ENCODE measurements around the gene BMERB1. TPM values are rescaled to one million over a fixed set of nuclear protein-coding genes. Genes with fewer than 3 reads are reported as not detected.

The BMERB1 gene
- total and polyA plus RNA-seq, 4 donors: 5.6 to 33.3 (median 9.0) TPM

GRCh38 chr16:15572329-15573001, 138.1 kb downstream of the BMERB1 start:
- peaks cover 4 to 41% (median 22%) of the 10 kb centered on the region in 4 donors for H3K4me1 ChIP-seq (ENCODE audit: control insufficient read depth in 4 of 4, insufficient read depth in 4 of 4, low read length in 3 of 4)
- TF ChIP-seq RXRA (IDR thresholded peaks at IDR 0.05) (peak; percentile 14 to 70), SP1 (IDR thresholded peaks at IDR 0.05) (peak; percentile 68), HNF4G (IDR thresholded peaks at IDR 0.05) (peak; percentile 71), CTCF (IDR thresholded peaks at IDR 0.05; ENCODE audit: low read depth, low read length, missing input control) (no peak), YY1 (IDR thresholded peaks at IDR 0.05) (peak; percentile 45), JUND (IDR thresholded peaks at IDR 0.05) (peak in 1 of 2 donors; percentile 48), NR2F2 (IDR thresholded peaks at IDR 0.05) (peak; percentile 12), HNF4A (conservative IDR thresholded peaks at IDR 0.05) (peak; percentile 80 to 83), RAD21 (IDR thresholded peaks at IDR 0.05) (peak; percentile 10 to 17), EGR1 (IDR thresholded peaks at IDR 0.05; ENCODE audit: low read depth in 2 of 2) (no peak)
- TF ChIP-seq, protein P1, sequence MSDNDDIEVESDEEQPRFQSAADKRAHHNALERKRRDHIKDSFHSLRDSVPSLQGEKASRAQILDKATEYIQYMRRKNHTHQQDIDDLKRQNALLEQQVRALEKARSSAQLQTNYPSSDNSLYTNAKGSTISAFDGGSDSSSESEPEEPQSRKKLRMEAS (IDR thresholded peaks at IDR 0.05): peak; percentile 14
- TF ChIP-seq, protein P2, sequence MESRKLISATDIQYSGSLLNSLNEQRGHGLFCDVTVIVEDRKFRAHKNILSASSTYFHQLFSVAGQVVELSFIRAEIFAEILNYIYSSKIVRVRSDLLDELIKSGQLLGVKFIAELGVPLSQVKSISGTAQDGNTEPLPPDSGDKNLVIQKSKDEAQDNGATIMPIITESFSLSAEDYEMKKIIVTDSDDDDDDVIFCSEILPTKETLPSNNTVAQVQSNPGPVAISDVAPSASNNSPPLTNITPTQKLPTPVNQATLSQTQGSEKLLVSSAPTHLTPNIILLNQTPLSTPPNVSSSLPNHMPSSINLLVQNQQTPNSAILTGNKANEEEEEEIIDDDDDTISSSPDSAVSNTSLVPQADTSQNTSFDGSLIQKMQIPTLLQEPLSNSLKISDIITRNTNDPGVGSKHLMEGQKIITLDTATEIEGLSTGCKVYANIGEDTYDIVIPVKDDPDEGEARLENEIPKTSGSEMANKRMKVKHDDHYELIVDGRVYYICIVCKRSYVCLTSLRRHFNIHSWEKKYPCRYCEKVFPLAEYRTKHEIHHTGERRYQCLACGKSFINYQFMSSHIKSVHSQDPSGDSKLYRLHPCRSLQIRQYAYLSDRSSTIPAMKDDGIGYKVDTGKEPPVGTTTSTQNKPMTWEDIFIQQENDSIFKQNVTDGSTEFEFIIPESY (IDR thresholded peaks at IDR 0.05): no peak
- H3K36me3 ChIP-seq (ENCODE audit: control insufficient read depth in 4 of 4, insufficient read depth in 3 of 4, low read depth in 1 of 4, low read length in 3 of 4): peaks cover 0 to 4% (median 3%) of the 10 kb centered on the region in 4 donors
- H3K27ac ChIP-seq (ENCODE audit: low read depth in 1 of 2, low read length in 2 of 2): peak overlapping the region; percentile 23 to 47
- no peak for DNase-seq (ENCODE audit: low spot score)
- WGBS: 35% methylated on average over 9 of the region's 9 CpGs
- no peaks in the 10 kb centered on the region for H3K9me3 ChIP-seq (ENCODE audit: control insufficient read depth in 4 of 4, low read length in 3 of 4)
- no peak overlapping the region for H3K9ac ChIP-seq (ENCODE audit: low read depth in 1 of 2, low read length in 2 of 2)
- H3K4me3 ChIP-seq (ENCODE audit: low read depth in 1 of 3, low read length in 3 of 3): no peak overlapping the region
- no peaks in the 10 kb centered on the region for H3K27me3 ChIP-seq (ENCODE audit: control insufficient read depth in 4 of 4, insufficient read depth in 4 of 4, low read length in 3 of 4)

DNA sequence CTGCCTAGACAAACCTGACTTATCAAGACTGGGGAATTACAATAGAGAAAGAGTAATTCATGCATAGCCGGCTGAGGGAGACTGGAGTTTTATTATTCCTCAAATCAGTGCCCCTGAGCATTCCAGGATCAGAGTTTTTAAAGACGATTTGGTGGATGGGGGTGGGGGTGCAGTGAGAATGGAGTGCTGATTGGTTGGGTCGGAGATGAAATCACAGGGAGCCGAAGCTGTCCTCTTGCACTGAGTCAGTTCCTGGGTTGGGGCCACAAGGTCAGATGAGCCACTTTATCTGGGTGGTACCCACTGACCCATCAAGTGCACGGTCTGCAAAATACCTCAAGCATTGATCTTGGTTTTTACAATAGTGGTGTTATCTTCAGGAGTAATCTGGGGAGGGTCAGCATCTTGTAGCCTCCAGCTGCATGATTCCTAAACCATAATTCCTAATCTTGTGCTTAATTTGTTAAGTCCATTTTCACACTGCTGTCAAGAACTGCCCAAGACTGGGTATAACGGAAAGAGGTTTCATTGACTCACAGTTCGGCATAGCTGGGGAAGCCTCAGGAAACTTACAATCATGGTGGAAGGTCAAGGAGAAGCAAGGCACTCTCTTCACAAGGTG, 139.0 kb downstream of the BMERB1 start:
- TF ChIP-seq, protein P3, sequence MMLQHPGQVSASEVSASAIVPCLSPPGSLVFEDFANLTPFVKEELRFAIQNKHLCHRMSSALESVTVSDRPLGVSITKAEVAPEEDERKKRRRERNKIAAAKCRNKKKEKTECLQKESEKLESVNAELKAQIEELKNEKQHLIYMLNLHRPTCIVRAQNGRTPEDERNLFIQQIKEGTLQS (IDR thresholded peaks at IDR 0.05): no peak
- TF ChIP-seq, protein P4, sequence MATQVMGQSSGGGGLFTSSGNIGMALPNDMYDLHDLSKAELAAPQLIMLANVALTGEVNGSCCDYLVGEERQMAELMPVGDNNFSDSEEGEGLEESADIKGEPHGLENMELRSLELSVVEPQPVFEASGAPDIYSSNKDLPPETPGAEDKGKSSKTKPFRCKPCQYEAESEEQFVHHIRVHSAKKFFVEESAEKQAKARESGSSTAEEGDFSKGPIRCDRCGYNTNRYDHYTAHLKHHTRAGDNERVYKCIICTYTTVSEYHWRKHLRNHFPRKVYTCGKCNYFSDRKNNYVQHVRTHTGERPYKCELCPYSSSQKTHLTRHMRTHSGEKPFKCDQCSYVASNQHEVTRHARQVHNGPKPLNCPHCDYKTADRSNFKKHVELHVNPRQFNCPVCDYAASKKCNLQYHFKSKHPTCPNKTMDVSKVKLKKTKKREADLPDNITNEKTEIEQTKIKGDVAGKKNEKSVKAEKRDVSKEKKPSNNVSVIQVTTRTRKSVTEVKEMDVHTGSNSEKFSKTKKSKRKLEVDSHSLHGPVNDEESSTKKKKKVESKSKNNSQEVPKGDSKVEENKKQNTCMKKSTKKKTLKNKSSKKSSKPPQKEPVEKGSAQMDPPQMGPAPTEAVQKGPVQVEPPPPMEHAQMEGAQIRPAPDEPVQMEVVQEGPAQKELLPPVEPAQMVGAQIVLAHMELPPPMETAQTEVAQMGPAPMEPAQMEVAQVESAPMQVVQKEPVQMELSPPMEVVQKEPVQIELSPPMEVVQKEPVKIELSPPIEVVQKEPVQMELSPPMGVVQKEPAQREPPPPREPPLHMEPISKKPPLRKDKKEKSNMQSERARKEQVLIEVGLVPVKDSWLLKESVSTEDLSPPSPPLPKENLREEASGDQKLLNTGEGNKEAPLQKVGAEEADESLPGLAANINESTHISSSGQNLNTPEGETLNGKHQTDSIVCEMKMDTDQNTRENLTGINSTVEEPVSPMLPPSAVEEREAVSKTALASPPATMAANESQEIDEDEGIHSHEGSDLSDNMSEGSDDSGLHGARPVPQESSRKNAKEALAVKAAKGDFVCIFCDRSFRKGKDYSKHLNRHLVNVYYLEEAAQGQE (IDR thresholded peaks at IDR 0.05): no peak
- TF ChIP-seq HNF4G (IDR thresholded peaks at IDR 0.05): no peak
- no peak for TF ChIP-seq EGR1 (IDR thresholded peaks at IDR 0.05; ENCODE audit: low read depth in 2 of 2)
- no peak for TF ChIP-seq HNF4A (conservative IDR thresholded peaks at IDR 0.05)
- no peak for TF ChIP-seq SP1 (IDR thresholded peaks at IDR 0.05)
- TF ChIP-seq FOXA2 (IDR thresholded peaks at IDR 0.05): no peak
- TF ChIP-seq, protein P1 (IDR thresholded peaks at IDR 0.05): no peak
- TF ChIP-seq RXRA (IDR thresholded peaks at IDR 0.05): no peak
- no peak for TF ChIP-seq TAF1 (conservative IDR thresholded peaks at IDR 0.05)
- TF ChIP-seq CTCF (IDR thresholded peaks at IDR 0.05; ENCODE audit: low read depth, low read length, missing input control): no peak
- TF ChIP-seq, protein P2 (IDR thresholded peaks at IDR 0.05): no peak
- TF ChIP-seq NR2F2 (IDR thresholded peaks at IDR 0.05): no peak
- TF ChIP-seq JUND (IDR thresholded peaks at IDR 0.05): no peak
- peaks cover 4 to 48% (median 28%) of the 10 kb centered on the region in 4 donors for H3K4me1 ChIP-seq (ENCODE audit: control insufficient read depth in 4 of 4, insufficient read depth in 4 of 4, low read length in 3 of 4)
- no peaks in the 10 kb centered on the region for H3K9me3 ChIP-seq (ENCODE audit: control insufficient read depth in 4 of 4, low read length in 3 of 4)
- peak overlapping the region; percentile 23 to 47 for H3K27ac ChIP-seq (ENCODE audit: low read depth in 1 of 2, low read length in 2 of 2)
- 89% methylated on average over 7 of the region's 7 CpGs for WGBS
- no peak for DNase-seq (ENCODE audit: low spot score)
- peaks cover 0 to 3% (median 0%) of the 10 kb centered on the region in 4 donors for H3K36me3 ChIP-seq (ENCODE audit: control insufficient read depth in 4 of 4, insufficient read depth in 3 of 4, low read depth in 1 of 4, low read length in 3 of 4)
- no peaks in the 10 kb centered on the region for H3K27me3 ChIP-seq (ENCODE audit: control insufficient read depth in 4 of 4, insufficient read depth in 4 of 4, low read length in 3 of 4)
- no peak overlapping the region for H3K9ac ChIP-seq (ENCODE audit: low read depth in 1 of 2, low read length in 2 of 2)
- H3K4me3 ChIP-seq (ENCODE audit: low read depth in 1 of 3, low read length in 3 of 3): no peak overlapping the region
